ENCODE measurements around the gene PHLDB1.

GRCh38 chr11:118643142-118643994, 36.0 kb downstream of the PHLDB1 start:
- TF ChIP-seq CTCF (IDR thresholded peaks at IDR 0.05; ENCODE audit: borderline replicate concordance, extremely low read depth, low read length, poor library complexity, severe bottlenecking), result no peak
- no peak for TF ChIP-seq EZH2 (IDR thresholded peaks at IDR 0.05; ENCODE audit: borderline replicate concordance, low read depth, low read length, severe bottlenecking)

Measured in DND-41 (cell line).